GM12892 (cell line): ENCODE data around the gene PRSS57.
"Not testable (repeated sequence)": the region's sequence is repeated elsewhere in the genome, so short reads cannot be mapped to it uniquely, and the experiment has no call there.

Experiments
- POLR2A ChIP-seq: IDR thresholded peaks from 2 replicates; pipeline ENCODE4 v1.6.1; 2011; ENCODE audit warnings: low read depth, low read length, control low read depth
- POLR2AphosphoS5 ChIP-seq: IDR thresholded peaks from 2 replicates; pipeline ENCODE4 v1.6.1; 2011; ENCODE audit warnings: low read depth, low read length, control low read depth

GRCh38 chr19:666985-667573 lies 28.2 kb downstream of the PRSS57 start:
- TF ChIP-seq POLR2A, POLR2AphosphoS5: not testable (repeated sequence)
